ES-I3 (cell line): ENCODE results near the gene SH3D19.

Experiments used
- H3K36me3 ChIP-seq: 2 replicates; pipeline ENCODE4 v1.6.1; 2013; ENCODE audit warnings: mild to moderate bottlenecking, low read length, control low read depth, moderate library complexity; ENCODE audit not compliant: insufficient read depth
- H3K4me1 ChIP-seq: 2 replicates; pipeline ENCODE4 v1.6.1; 2013; ENCODE audit warnings: mild to moderate bottlenecking, control low read depth, low read length; ENCODE audit not compliant: insufficient read depth
- H3K9ac ChIP-seq: 2 replicates; pipeline ENCODE4 v1.6.1; 2013; ENCODE audit warnings: low read depth, mild to moderate bottlenecking, low read length, moderate library complexity
- H3K9me3 ChIP-seq: 2 replicates; pipeline ENCODE4 v1.6.1; 2013; ENCODE audit warnings: mild to moderate bottlenecking, low read length, moderate library complexity; ENCODE audit not compliant: control insufficient read depth, insufficient read depth

SH3D19 gene

DNA sequence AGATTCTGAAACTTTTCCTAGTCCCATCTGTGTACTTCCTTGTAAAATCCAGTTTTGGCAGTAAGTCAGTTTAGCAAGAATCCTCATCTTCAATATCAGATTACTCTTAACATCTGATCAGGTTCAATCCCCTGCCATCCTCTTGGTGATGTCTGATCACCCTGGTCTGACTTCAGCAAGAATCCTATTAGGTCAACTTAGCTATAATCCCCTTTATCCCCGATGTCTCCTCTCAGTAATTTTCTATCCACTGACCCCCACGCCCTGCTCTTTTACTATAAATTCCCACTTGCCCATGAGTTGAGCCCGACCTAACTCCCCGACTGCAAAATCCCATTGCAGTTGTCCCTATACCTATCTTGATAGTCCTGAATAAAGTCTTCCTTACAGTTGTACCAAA is 106.3 kb downstream of the SH3D19 start:
- H3K9ac ChIP-seq = no peak overlapping the region
- H3K4me1 ChIP-seq = no peaks in the 10 kb centered on the region; the same call in 1 of the 2 replicates
- H3K36me3 ChIP-seq = no peaks in the 10 kb centered on the region
- H3K9me3 ChIP-seq = no peaks in the 10 kb centered on the region

DNA sequence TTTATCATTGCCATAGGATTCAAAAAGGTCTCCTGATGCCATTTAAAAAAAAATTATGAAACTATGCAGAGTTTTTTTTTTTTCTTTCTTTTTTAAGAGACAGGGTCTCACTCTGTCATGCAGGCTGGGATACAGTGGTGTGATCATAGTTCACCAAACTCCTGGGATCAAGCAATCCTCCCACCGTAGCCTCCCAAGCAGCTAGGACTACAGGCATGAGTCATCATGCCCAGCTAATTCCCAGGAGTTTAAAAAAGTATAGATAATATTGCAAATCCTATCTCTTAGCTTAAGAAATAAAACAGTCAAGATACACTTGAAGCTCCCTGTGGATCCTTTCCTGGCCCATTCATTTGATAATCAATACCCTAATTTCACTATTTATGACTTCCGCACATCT is 107.1 kb downstream of the SH3D19 start:
- no peaks in the 10 kb centered on the region; the same call in 1 of the 2 replicates for H3K4me1 ChIP-seq
- H3K36me3 ChIP-seq = no peaks in the 10 kb centered on the region
- no peaks in the 10 kb centered on the region for H3K9me3 ChIP-seq
- H3K9ac ChIP-seq = no peak overlapping the region

DNA sequence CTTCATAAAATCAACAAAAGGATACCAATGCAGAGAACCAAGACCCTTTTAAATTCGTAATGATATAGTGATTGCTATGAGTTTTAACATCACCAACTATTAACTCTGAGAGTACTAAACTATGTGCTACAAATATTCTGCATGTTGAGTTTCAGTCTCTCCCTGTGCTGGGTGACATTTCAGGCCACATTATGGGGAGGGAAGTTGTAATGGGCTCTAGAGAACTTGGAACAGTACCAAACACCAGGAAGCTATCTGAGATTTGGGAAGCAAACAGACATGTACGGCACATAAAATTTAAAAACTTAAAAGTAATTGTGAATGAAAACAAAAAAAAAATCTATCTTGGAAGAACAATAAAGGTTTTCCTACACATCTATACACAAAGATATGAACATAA is 108.1 kb downstream of the SH3D19 start:
- Histone ChIP-seq H3K36me3 (no peaks in the 10 kb centered on the region), H3K9me3 (no peaks in the 10 kb centered on the region), H3K9ac (no peak overlapping the region), H3K4me1 (no peaks in the 10 kb centered on the region; the same call in 1 of the 2 replicates)

DNA sequence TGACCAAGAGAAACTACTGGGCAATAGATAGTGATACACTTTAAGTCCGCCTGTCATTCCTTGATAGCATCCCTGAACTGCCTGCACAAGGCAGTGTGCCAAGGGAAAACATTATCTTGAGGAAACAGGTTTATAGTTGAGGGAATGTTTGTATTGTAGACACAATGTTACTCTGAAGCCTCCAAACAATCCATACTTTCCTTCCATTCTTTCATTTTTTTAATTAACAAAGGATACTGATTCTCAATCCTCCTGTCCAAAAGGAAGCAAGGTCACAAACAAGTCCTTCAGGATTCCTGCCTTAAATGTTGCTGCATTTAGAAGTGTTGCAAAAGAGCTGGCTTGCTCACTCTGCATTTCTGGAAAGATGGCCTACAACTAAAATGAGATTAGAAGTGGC is 110.1 kb downstream of the SH3D19 start:
- Histone ChIP-seq H3K4me1 (no peaks in the 10 kb centered on the region; the same call in 1 of the 2 replicates), H3K9me3 (no peaks in the 10 kb centered on the region), H3K36me3 (no peaks in the 10 kb centered on the region), H3K9ac (no peak overlapping the region)

DNA sequence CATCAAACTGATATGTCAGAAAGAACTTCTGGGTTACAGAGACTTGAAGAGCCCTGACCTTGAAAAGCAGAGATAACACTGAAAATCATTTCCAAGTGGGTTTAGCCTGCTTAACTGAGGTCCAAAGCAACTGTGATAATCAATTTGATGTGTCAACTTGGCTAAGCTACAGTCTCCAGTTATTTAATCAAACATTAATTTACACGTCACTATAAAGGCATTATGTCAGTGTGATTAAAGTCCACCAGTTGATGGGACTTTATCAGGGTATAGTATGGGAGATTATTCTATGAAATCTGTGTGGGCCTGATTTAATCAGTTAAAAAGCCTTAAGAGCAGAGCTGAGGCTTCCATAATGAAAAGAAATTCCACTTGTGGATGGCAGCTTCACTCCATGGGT is 117.5 kb downstream of the SH3D19 start:
- Histone ChIP-seq H3K36me3 (no peaks in the 10 kb centered on the region; the same call in 1 of the 2 replicates), H3K4me1 (peaks cover 6% of the 10 kb centered on the region), H3K9ac (no peak overlapping the region), H3K9me3 (no peaks in the 10 kb centered on the region)

DNA sequence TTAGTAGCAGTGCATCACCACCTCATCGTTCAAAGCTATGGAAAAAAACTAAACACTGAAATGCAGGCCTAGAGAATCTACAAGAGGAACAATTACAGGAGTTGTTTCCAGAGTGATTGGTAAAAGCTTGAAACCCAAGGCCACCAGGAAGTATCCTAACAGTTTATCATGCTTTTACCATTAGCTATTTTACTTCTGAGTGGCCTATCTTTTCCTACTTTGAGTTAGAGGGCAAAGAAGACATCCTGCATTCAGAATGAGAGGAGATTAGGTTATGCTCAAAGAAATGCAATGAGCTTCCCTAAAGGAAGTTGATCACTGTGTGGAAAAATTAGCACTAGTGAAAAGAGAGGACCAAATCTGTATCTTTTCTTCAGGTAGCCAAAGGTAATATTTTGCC is 118.2 kb downstream of the SH3D19 start:
- Histone ChIP-seq H3K9ac (no peak overlapping the region), H3K36me3 (no peaks in the 10 kb centered on the region; the same call in 1 of the 2 replicates), H3K9me3 (no peaks in the 10 kb centered on the region), H3K4me1 (peaks cover 11% of the 10 kb centered on the region)

DNA sequence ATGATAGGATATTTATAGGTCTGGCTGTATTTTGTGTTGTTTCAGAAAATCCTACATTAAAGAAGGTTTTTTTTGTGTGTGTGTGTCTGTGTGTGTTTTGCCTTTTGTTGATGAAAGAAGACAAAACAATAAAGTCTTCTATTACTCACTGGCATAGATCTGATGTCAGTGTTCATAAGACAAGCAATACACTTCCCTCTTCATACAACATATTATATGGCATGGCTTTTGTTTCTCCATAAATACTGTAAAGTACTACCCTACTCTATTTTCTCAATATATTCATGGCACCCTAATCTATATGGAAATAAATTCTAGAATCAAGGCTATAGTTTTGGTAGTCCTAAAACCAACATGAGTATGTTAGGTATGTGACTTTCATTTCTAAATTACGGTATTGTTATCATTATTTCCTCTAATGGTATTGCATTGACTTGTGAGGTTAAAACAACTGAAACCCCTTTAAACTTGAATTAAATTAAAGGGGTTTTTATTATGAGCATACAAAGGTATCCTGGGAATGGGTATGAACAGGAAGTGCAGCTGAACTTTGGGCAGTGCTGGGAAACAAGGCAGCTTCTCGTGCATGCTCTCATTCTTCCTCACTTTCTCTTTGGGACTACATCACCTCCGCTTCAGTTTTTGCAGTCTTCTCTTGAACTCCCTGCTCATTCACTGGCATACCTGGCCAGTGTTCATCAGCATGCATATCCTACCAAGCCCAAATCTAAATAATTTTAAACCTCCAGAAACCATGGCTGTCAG is 119.0 kb downstream of the SH3D19 start:
- H3K9ac ChIP-seq = no peak overlapping the region
- H3K36me3 ChIP-seq = no peaks in the 10 kb centered on the region; the same call in 1 of the 2 replicates
- H3K9me3 ChIP-seq = no peaks in the 10 kb centered on the region
- peaks cover 11% of the 10 kb centered on the region for H3K4me1 ChIP-seq

DNA sequence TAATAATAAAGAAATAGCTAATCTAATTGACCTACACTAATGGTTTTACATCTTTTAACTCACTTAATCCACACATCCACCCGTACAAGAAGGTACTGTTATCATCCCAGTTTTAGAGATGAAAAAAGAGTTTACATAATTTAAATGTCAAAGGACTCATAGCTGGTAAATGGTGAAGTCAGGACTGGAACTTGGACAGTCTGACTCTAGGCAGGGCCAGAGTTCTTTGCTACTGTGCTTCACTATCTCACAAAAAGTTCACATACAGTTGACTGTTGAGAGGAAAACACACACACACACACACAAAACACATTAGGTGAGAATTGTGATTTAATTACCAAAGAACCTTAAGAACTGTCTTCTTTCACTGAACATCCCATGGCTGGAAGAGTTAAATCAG is 119.7 kb downstream of the SH3D19 start:
- Histone ChIP-seq H3K36me3 (no peaks in the 10 kb centered on the region; the same call in 1 of the 2 replicates), H3K9ac (no peak overlapping the region)

DNA sequence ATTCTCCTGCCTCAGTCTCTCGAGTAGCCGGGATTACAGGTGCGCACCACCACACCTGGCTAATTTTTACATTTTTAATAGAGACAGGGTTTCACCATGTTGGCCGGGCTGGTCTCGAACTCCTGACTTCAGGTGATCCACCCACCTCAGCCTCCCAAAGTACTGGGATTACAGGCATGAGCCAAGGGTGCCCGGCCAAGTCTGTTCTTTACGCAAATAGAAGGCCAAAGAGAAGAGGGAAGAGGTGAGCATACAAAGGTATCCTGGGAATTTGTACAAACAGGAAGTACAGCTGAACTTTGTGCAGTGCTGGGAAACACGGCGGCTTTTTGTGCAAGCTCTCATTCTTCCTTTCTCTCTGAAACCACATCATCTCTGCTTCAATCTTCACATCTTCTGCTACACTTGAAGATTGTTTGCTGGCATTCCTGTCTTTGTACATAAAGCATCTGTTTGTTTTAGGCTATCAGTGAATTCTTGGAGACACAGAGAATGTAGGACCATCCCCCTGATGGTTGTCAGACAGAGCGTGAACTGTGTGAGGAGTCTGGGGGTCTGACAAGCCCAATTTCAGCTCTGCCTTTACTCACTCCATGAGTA is 120.4 kb downstream of the SH3D19 start:
- Histone ChIP-seq H3K36me3 (no peaks in the 10 kb centered on the region; the same call in 1 of the 2 replicates), H3K9me3 (no peaks in the 10 kb centered on the region), H3K9ac (no peak overlapping the region), H3K4me1 (peaks cover 11% of the 10 kb centered on the region)

More for the DNA sequence above, 119.7 kb downstream of the SH3D19 start:
- Histone ChIP-seq H3K4me1 (peaks cover 11% of the 10 kb centered on the region), H3K9me3 (no peaks in the 10 kb centered on the region)

DNA sequence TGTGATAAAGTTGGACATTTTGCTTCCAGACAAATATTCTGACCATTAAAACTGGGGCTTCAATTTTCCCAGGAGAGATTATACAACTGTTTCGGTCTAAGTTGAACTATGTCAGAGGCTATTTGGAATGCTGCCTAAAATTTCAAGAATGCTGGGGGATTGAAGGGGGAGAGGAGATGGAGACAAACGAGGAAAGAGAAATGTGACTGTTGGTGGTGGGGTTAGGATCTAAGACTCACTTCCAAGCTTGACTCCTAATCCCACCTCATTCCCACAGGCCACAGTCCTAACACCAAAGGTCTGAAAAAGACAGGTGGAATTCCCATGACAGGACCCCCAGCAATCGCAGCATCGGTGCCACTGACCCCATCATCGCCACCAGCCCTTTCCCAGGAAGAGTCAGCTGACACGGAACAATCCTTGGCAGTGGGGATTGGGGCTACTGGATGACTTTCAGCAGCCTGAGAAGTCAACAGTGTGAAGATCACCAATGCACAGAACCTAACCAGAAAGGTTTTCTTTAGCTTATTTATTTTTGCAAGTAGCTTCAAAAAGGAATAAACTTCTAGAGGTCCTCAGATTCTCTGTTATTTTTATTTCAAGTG is 122.5 kb downstream of the SH3D19 start:
- Histone ChIP-seq H3K9ac (no peak overlapping the region), H3K9me3 (no peaks in the 10 kb centered on the region), H3K4me1 (peaks cover 11% of the 10 kb centered on the region), H3K36me3 (no peaks in the 10 kb centered on the region; the same call in 1 of the 2 replicates)

DNA sequence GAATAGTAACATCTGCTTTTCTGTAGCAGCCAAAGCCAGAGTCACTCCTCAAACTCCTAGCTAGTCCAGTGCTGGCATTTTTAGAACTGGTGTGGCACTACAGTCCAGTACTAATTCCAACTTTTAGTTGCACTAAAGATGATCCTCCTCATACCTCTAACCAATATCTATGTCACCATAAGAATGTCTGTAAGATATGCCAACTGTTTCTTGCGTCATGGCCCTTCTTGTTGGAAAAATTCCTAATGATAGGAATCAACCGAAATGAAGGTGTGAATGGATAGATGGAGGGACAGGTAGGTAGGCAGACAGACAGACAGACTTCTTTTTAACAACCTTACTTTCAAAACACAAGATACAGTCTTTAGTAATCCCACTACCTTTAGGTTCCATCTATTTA is 123.0 kb downstream of the SH3D19 start:
- Histone ChIP-seq H3K9me3 (no peaks in the 10 kb centered on the region), H3K36me3 (no peaks in the 10 kb centered on the region; the same call in 1 of the 2 replicates), H3K9ac (no peak overlapping the region), H3K4me1 (peaks cover 11% of the 10 kb centered on the region)

DNA sequence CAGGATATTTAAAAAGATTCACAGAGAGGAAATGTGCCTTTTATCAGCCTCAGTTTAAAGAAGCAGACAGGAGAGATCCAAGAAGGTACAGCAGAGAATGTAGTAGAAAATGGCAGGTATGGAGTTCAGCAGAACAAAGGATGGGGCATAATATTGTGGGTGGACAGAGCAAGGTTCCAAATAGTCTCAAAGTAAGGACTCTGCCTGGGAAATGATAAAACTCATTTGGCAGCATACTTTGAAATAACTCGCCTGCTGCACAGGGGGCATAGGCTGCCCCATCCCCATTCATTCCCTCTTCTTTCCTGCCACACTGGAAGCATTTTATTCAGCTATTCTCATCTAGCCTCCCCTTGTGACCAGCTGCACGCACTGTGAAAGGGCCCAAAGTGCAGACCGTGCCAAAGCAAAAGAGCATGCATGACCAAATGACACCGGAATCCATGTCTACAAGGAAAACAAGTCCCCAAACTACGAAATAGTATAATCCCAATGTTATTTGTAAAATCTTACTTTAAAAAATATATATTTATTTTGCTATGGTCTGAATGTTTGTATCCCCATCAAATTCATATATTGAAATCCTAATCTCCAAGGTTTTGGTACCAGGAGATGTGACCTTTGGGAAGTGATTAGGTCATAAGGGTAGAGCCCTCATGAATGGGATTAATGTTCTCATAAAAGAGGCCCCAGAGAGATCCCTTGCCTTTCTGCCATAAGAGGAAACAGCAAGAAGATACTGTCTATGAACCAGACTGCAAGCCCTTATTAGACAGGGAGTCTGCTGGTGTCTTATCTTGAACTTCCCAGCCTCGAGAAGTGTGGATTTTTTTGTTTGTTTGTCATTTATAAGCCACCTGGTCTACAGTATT is 125.8 kb downstream of the SH3D19 start:
- H3K36me3 ChIP-seq = no peaks in the 10 kb centered on the region
- peaks cover 11% of the 10 kb centered on the region for H3K4me1 ChIP-seq
- no peaks in the 10 kb centered on the region for H3K9me3 ChIP-seq
- H3K9ac ChIP-seq = no peak overlapping the region

DNA sequence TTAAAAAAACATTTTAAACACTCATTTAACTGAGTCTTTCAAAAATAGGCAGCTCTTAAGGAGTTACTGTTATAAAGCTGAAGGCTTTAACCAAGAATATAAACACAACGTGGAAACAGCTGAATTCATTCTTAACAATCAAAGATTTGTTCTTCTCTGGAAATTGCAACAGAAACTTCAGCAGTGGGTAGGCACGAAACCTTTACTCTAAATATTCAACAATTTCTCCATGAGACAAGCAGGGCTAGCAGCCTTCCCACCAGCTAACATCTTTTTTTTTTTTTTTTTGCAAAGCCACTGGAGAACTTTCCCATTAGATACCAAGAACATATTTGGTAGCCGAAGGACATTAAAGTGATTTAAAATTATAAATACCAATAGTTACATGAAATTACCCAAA is 126.7 kb downstream of the SH3D19 start:
- no peak overlapping the region for H3K9ac ChIP-seq
- H3K4me1 ChIP-seq = peaks cover 11% of the 10 kb centered on the region
- no peaks in the 10 kb centered on the region for H3K36me3 ChIP-seq
- H3K9me3 ChIP-seq = no peaks in the 10 kb centered on the region

DNA sequence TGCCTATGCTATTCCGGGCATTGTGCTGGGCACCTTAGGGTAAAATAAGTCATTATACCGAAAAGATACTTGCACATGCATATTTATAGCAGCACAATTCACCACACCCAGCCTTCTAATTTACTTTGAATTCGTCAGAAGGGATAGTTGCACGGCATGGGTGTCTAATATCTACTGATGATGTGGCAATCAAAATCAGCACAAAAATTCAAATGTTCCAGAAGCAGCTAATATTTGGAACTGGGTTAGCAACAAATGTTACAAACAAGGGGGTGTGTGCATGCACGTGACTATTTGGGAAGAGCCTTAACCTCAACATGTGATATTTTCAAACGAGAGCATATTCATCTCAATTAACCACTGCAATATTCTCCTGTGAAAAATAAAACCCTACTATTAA is 128.2 kb downstream of the SH3D19 start:
- no peaks in the 10 kb centered on the region for H3K36me3 ChIP-seq
- H3K9ac ChIP-seq = no peak overlapping the region
- H3K9me3 ChIP-seq = no peaks in the 10 kb centered on the region
- no peaks in the 10 kb centered on the region for H3K4me1 ChIP-seq
